ENCODE data around the gene APLN. TPM values are rescaled to one million over a fixed set of nuclear protein-coding genes. Genes with fewer than 3 reads are reported as not detected.

APLN gene
- polyA plus RNA-seq (2011; rRNA removed) = 0.21 and 0.27 TPM in 2 replicates
- 0.13 and 0.32 TPM in 2 replicates for polyA minus RNA-seq (2011; rRNA and poly(A)+ RNA removed)

GRCh38 chrX:129654652-129655546, at the start of gene APLN:
Gene APLN (minus strand): TSS chrX:129654956. CDS start chrX:129654630, 326 bp downstream.
- POLR2A ChIA-PET = interaction anchor here (1.0 kb wide), 1 partner anchor 11 kb away, joined by 5 read pairs; no protein-coding TSS in a partner anchor
- Histone ChIP-seq H3K27me3 (ENCODE audit: control insufficient read depth, insufficient read depth, low read length) (no peaks in the 10 kb centered on the region), H3K9me3 (ENCODE audit: control insufficient read depth, insufficient read depth, low read length) (no peaks in the 10 kb centered on the region), H3K27ac (ENCODE audit: low read depth, low read length) (no peak within 1 kb of the TSS), H3K4me3 (ENCODE audit: low read depth, low read length) (peak within 1 kb of the TSS; percentile 50)
- TF ChIP-seq CTCF (IDR thresholded peaks at IDR 0.05; ENCODE audit: low read depth, low read length) = no peak
- CTCF ChIA-PET = interaction anchor here (0.7 to 1.0 kb wide), 3 partner anchors 19 to 71 kb away, joined by 4 to 5 read pairs (median 5); no protein-coding TSS in a partner anchor
- DNase-seq (ENCODE audit: low read depth, low spot score) = no peak

- CTCF ChIA-PET = no interaction called here
- no peak for DNase-seq (ENCODE audit: low read depth, low spot score)
- H3K27me3 ChIP-seq (ENCODE audit: control insufficient read depth, insufficient read depth, low read length) = peaks cover 6% of the 10 kb centered on the region
- no peaks in the 10 kb centered on the region for H3K9me3 ChIP-seq (ENCODE audit: control insufficient read depth, insufficient read depth, low read length)
- POLR2A ChIA-PET = no interaction called here
- no peak overlapping the region for H3K27ac ChIP-seq (ENCODE audit: low read depth, low read length)
- no peak overlapping the region for H3K4me3 ChIP-seq (ENCODE audit: low read depth, low read length)
- no peak for TF ChIP-seq CTCF (IDR thresholded peaks at IDR 0.05; ENCODE audit: low read depth, low read length)
Observed at GRCh38 chrX:129704491-129704890, 49.7 kb upstream of the APLN start.

- ChIA-PET CTCF (interaction anchor here (1.3 kb wide), 1 partner anchor 24 kb away, joined by 3 read pairs; no protein-coding TSS in a partner anchor), POLR2A (no interaction called here)
- no peak for DNase-seq (ENCODE audit: low read depth, low spot score)
- H3K27me3 ChIP-seq (ENCODE audit: control insufficient read depth, insufficient read depth, low read length) = peaks cover 3% of the 10 kb centered on the region
- no peak for TF ChIP-seq CTCF (IDR thresholded peaks at IDR 0.05; ENCODE audit: low read depth, low read length)
- H3K9me3 ChIP-seq (ENCODE audit: control insufficient read depth, insufficient read depth, low read length) = no peaks in the 10 kb centered on the region
- no peak overlapping the region for H3K4me3 ChIP-seq (ENCODE audit: low read depth, low read length)
- no peak overlapping the region for H3K27ac ChIP-seq (ENCODE audit: low read depth, low read length)
Observed at GRCh38 chrX:129701624-129702069, 46.9 kb upstream of the APLN start.

GRCh38 chrX:129700536-129700935, 45.8 kb upstream of the APLN start:
- no peak for TF ChIP-seq CTCF (IDR thresholded peaks at IDR 0.05; ENCODE audit: low read depth, low read length)
- ChIA-PET POLR2A (no interaction called here), CTCF (no interaction called here)
- no peak overlapping the region for H3K4me3 ChIP-seq (ENCODE audit: low read depth, low read length)
- no peaks in the 10 kb centered on the region for H3K9me3 ChIP-seq (ENCODE audit: control insufficient read depth, insufficient read depth, low read length)
- peaks cover 3% of the 10 kb centered on the region for H3K27me3 ChIP-seq (ENCODE audit: control insufficient read depth, insufficient read depth, low read length)
- no peak overlapping the region for H3K27ac ChIP-seq (ENCODE audit: low read depth, low read length)
- no peak for DNase-seq (ENCODE audit: low read depth, low spot score)

GRCh38 chrX:129698150-129698549, 43.4 kb upstream of the APLN start:
- Histone ChIP-seq H3K27ac (ENCODE audit: low read depth, low read length) (no peak overlapping the region), H3K4me3 (ENCODE audit: low read depth, low read length) (no peak overlapping the region), H3K9me3 (ENCODE audit: control insufficient read depth, insufficient read depth, low read length) (no peaks in the 10 kb centered on the region), H3K27me3 (ENCODE audit: control insufficient read depth, insufficient read depth, low read length) (peaks cover 3% of the 10 kb centered on the region)
- ChIA-PET CTCF (no interaction called here), POLR2A (no interaction called here)
- DNase-seq (ENCODE audit: low read depth, low spot score) = no peak
- TF ChIP-seq CTCF (IDR thresholded peaks at IDR 0.05; ENCODE audit: low read depth, low read length) = no peak
